Measurements from ENCODE around the gene ADAT1.
A peak's percentile ranks its signal among the peaks of the same experiment; 100 is the strongest.

Gene ADAT1, protein sequence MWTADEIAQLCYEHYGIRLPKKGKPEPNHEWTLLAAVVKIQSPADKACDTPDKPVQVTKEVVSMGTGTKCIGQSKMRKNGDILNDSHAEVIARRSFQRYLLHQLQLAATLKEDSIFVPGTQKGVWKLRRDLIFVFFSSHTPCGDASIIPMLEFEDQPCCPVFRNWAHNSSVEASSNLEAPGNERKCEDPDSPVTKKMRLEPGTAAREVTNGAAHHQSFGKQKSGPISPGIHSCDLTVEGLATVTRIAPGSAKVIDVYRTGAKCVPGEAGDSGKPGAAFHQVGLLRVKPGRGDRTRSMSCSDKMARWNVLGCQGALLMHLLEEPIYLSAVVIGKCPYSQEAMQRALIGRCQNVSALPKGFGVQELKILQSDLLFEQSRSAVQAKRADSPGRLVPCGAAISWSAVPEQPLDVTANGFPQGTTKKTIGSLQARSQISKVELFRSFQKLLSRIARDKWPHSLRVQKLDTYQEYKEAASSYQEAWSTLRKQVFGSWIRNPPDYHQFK

DNA sequence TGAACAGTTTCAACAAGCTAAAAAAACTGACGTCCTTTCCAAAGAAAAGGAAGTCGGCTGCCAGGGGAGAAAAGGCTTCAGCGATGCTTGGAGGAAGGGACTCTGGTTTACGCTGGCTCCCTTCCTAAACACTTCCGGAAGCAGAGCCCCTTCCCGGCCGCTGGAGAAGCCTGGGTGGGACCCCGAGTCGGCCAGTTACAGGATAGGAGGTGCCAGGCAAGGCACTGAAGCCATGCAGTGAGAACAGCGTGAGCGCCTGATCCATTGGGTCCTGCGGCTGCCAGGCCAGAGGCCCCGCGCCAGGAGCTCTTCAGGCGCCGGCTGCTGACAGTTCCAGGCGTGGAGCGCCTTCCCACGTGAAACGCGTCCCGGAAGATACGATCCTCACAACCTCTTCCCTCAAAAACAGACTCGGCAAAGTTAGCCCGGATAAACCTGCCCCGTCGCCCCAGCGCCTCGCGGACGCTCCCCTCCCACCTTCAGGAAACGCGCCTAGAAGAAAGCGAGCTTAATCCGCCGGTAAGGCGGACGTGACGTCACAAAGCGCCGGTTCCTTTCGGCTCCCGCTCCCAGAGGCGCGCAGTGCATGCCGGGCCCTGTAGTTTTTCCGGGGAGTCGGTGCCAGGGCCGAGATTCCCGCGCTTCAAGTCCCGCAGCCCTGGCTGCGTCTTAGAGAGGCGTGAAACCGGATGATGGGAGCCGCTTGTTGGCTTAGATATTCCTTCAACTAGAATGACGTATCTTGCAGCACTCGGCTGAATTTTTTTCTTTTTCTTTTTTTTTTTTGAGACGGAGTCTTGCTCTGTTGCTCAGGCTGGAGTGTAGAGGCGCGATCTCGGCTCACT, at the start of gene ADAT1:
TSS of gene ADAT1 (minus strand) at position 521 of the 845 bp plus-strand sequence. CDS start 2,482 bp downstream, outside the sequence.
- peak within 1 kb of the TSS; percentile 68 for H3K4me3 ChIP-seq (ENCODE audit: low read depth, low read length)

DNA sequence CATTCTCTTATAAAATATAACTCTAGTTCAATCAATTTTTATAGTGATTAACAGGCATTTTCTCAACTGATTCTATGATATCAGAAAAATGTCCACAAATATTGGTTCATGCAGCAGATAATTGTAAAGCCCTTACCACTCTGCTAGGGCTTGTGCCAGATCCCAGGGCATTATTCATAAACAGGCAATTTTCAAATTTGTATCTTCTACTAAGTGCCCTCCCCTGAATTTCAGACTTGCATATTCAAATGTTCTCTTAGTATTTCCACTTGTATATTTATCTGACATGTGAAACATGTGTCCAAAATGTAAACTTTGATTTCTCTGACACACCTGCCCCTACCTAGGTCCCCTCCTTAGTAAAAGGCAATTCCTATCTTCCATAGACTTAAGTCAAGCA, 44.4 kb upstream of the ADAT1 start:
- no peak overlapping the region for H3K4me3 ChIP-seq (ENCODE audit: low read depth, low read length)

DNA sequence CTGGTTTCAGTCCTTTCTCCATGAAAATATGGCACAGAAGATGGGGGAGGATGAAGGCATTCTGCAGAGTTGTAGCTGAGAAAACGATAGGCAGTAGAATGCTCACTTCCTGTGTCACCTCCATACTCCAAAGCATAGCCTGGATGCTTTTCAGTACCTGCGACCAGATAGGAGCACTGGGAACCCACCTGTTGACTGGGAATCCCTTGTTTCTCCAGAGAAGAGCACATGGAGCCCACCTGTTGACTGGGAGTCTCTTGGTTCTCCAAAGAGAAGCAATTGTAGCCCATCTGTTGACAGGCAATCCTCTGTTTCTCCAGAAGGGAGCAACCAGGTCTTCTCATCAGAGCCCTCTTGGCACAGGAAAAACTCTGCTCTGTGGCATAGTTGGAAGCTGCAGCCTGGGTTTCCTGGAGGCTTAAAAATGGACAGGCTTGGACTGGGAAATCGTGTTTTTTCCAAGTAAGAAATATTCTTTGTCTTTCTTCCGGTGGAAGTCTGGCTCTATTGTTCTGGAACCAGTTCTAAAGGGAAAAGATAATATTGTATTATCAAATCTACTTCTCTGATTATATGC, 37.7 kb upstream of the ADAT1 start:
- H3K4me3 ChIP-seq (ENCODE audit: low read depth, low read length): no peak overlapping the region

DNA sequence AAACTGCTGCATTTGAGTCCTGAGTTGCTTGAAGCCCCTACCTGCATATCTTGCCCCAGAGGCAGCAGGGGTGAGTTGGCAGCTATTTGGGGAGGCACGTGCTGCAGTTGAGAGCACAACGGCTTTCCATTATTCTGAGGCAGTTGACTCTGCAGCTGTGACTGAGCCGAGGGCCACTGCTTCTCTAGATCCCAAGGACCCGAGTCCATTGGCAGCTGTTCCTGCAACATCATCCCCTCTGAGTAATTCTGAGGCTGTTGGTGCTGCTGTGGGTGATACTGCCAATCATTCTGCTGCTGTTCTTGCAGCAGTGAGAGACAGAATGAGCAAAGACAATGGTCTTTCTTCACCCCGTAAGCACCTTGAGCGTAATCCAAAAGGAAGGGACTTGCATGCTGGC, 37.2 kb upstream of the ADAT1 start:
- no peak overlapping the region for H3K4me3 ChIP-seq (ENCODE audit: low read depth, low read length)

DNA sequence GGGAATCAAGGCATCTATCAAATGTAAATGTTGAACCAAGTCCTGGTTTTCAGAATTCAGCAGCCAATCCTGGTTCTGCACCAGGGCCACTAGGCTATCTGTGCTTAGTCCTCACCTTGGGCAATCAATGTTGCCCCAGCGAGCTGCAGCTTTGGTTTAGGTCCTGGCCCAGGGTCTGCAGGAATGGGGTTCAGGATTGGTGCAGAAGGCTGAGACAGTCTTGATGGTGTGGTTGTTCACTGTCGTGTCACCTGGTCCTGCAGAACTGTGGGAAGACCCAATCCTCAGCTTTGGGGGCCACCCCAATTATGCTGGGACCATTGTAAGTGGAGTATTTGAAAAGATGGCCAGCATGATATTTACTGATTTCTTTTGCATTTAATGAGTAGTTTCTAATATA, 35.1 kb upstream of the ADAT1 start:
- no peak overlapping the region for H3K4me3 ChIP-seq (ENCODE audit: low read depth, low read length)

DNA sequence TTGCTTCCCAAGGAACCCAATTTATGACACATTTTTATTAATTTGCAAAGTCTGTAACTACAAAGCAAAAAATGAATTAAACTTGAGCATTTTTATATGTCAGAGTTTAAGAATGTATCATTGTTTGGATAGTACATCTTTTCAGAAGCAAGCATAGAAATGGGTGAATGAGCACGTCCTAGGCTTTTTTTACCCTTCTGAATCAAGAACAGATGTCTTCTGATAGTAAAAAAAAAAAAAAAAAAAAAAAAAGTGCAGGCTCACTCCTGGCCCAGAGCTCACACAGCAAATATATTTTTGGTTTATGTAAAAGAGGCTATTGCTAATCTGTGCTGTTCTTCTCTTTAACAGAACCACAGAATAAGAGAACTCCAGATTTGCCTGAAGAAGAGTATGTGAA, 30.8 kb upstream of the ADAT1 start:
- H3K4me3 ChIP-seq (ENCODE audit: low read depth, low read length): no peak overlapping the region

DNA sequence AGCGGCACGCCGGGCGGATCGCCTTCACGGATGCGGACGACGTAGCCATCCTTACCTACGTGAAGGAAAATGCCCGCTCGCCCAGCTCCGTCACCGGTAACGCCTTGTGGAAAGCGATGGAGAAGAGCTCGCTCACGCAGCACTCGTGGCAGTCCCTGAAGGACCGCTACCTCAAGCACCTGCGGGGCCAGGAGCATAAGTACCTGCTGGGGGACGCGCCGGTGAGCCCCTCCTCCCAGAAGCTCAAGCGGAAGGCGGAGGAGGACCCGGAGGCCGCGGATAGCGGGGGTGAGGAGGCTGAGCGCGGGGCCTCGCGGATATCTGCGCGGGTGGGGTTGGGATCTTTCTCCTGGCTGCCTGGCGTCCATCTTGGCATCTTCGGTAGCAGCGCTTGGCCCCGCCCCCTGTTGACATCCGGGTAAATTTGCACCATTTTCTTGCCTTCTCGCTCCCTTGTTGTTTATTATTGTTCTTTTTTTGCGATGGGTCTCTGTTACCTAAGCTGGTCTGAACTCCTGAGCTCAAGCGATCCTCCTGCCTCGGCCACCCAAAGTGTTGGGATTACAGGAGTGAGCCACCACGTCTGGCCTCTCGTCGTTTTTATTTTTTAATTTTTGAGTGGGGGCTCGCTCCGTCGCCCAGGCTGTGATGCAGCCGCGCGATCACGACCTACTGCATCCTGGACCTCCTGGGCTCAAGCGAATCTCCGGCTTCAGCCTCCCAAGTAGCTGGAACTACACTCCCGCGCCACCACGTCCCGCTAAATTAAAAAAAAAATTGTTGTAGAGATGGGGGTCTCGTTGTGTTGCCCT, 25.4 kb upstream of the ADAT1 start:
- peak overlapping the region; percentile 95 for H3K4me3 ChIP-seq (ENCODE audit: low read depth, low read length)

DNA sequence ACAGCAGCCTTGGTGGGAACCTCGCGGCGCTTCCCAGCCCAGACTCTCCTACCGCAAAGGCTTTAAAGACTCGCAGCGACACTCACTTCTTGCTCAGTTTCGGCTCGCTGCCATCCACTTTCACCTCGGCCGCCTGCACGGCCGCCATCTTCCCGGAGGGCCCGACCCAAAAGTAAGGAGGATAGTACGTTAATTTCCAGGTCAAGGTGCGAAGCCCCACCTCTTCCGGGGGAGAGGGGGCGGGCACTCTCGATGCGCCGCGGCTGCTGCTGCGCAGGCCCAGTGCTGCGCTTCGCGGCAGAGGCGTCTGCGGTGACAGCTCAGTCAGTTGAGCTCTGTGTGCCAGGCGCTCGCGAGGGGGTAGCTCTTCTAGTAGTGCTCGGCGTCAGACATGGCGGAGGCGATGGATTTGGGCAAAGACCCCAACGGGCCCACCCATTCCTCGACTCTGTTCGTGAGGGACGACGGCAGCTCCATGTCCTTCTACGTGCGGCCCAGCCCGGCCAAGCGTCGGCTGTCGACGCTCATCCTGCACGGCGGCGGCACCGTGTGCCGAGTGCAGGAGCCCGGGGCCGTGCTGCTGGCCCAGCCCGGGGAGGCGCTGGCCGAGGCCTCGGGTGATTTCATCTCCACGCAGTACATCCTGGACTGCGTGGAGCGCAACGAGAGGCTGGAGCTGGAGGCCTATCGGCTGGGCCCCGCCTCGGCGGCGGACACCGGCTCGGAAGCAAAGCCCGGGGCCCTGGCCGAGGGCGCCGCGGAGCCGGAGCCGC, 24.6 kb upstream of the ADAT1 start, which contains the start of the genes KARS1 and TERF2IP:
TSS of gene KARS1 (minus strand) at position 174 of the 773 bp plus-strand sequence. CDS start at position 148, 26 bp downstream.
TSS of gene TERF2IP (plus strand) at position 282 of the 773 bp plus-strand sequence. CDS start at position 392, 110 bp downstream.
- H3K4me3 ChIP-seq (ENCODE audit: low read depth, low read length): peak within 1 kb of the TSS; percentile 95

DNA sequence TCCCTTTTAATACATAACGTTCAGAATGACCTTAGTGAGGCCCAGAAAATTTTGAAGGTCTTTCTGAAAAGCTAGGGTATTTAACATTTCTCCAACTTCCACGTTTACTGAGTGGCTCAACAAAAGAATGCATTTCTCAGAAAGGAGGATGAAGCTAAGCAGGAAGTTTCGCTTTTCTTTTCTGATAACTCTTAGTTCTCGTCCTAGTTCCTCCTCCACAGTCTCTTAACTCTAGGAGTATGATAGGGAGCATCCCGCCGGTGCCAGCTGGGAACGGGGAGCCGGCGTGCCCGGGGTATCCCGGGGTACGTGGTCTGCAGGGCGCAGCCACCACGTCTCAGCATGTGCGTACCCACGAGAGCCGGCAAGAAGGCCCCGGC, 24.0 kb upstream of the ADAT1 start:
- H3K4me3 ChIP-seq (ENCODE audit: low read depth, low read length): peak overlapping the region; percentile 95

DNA sequence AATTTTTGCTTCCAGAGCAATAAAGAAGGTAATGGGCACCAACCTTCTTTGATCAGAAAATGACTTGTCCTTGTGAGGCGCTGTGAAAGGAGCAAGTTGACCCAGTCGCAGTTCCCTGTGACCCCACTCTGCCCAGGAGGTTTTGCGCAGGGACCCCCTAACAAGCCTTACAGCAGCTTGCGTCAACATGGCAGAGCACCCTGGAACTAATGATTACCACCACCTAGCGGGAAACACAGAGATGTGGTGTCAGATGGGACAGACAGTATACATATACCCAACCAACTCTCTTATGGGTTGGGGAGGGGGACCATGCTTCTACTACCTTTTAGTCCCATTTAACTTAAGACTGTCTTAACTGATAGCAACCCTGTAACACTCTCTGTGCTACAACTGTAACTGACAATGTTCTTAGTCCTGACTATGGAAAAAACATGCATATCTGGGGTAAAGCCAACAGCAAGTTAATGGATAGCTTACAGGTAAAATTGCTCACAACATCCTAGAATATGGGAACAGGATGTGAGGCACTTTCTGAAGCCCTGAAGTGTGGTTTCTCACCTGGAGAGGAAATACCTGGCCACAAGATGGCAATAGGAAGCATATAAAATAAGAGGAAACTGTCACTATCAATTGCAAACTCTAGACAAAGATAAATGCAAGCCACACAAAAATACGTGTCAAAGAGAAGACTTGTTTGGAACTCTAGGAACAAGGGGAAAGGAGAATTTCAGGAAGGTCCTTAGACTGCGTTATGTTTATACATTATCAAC, 21.3 kb upstream of the ADAT1 start:
- H3K4me3 ChIP-seq (ENCODE audit: low read depth, low read length): no peak overlapping the region

DNA sequence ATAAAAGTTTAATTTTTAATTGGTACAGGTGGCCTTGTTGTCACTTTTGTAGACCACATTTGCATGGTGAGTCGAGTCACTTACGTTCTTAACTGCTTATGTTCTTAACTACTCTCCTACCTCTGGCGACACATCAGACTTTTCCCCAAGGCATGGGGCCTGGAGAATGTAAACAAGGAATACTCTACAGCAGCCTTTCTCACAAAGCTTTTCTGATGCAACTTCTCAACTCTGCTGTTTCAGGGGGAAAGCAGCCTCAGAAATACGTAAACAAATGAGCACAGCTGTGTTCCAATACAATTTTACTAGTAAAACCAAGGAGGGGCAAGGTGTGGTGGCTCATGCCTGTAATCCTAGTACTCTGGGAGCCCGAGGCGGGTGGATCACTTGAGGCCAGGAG, 17.5 kb upstream of the ADAT1 start:
- H3K4me3 ChIP-seq (ENCODE audit: low read depth, low read length): no peak overlapping the region

DNA sequence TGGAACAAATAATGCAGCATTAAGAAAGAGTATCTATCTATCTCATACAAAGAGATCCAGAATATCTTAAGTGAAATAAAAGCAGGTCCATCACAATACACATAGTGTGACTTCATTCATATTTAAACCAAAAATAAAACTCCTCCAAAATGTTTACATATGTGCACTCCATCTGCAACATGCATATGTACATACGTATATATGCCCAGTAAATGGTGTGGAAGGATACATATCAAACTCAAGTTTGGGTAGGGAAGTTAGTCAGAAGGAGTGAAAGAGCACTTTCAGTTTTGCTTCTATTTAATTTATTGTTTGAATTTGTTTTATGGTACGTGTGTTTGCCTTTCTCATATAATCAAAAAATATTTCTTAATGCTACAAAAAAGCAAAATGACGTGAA, 12.0 kb upstream of the ADAT1 start:
- no peak overlapping the region for H3K4me3 ChIP-seq (ENCODE audit: low read depth, low read length)

DNA sequence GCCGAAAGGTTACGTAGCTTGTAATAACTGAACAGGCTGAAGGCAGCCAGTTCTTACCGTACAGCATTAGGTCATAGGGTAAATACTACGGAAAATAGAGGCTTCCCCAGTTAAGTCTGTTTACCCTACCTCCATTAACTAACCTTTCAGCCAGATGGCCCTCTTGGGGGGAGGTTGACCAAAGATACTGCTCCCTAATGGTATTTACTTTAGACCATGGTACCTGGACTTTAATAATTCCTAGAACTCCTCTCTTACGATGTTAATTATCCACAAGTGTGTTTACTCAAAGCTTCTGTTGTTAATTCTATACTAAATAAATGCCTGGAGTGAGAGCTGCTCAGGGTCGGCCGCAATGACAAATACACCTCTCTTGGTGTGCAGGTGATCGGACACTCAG, 9.8 kb upstream of the ADAT1 start:
- no peak overlapping the region for H3K4me3 ChIP-seq (ENCODE audit: low read depth, low read length)

DNA sequence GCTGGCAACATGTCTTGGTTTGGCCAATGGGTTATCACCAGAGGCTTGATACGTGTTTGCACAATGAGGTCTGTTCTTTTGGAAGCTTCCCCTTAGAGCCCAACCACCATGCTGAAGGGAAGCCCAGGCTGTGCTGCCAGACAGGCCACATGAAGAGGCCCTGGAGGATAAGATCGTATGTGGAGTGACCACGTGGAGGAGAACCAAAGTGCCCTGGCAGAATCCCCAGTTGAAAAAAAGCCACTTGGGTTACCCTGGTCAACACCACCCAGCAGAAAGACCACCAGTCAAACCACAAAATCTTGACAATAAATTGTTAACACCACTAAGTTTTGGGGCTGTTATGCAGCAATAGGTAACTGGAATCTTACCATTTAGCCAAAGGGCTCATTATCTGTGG, 7.0 kb upstream of the ADAT1 start:
- H3K4me3 ChIP-seq (ENCODE audit: low read depth, low read length): no peak overlapping the region

DNA sequence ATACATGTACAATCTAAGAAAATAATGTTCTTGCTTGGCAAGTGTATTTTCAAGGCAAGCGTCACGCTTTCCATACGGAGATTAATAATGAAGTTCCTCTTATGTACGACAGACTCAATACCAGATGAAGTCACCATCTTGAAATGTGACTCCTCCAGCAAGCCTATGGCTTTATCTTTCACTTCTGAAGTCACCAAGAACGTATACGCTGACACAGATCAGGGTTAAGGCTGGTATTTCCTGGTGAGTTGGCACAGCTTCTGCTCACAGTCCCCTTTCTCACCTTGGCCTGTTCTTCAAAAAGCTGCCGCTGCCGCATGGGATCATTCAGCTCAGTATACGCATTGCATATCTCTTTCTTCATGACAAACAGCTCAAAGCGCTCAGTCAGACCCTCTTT, 6.1 kb upstream of the ADAT1 start:
- no peak overlapping the region for H3K4me3 ChIP-seq (ENCODE audit: low read depth, low read length)

DNA sequence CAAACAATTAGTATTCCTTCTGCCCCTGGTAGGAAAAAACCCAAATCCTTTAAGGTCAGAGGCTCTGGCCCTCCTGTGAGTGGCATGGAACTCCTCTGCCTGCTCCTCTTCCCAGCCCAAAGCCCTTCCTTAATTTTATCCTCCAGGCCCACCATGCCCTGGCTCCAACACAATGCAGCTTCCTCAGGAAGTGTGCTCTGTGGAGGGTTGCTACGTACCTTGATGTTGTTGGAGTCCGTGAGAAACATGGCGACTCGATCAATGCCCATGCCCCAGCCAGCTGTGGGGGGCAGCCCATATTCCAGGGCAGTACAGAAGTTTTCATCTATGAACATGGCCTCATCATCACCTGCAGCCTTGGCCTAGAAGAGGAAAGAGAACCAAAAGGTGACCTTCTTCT, 5.3 kb upstream of the ADAT1 start:
- H3K4me3 ChIP-seq (ENCODE audit: low read depth, low read length): no peak overlapping the region

DNA sequence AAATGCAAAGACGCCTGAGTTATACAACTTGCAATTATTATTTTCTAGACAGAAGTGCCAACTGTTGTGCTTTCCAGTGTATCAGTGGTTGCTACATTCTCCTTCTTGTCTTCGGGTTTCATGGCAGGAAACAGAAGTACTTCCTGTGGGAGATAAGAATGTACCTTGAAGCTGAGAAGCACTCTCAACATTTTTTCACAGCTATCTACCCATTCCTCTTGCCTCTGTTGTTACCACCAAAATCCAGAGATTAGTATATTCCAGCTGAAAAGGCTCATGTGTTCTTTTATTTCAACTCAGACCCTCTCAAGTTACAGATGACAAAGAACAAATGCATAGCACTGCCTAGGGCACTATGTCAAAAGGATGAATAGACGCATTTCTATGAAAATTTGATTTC, 4.8 kb upstream of the ADAT1 start:
- no peak overlapping the region for H3K4me3 ChIP-seq (ENCODE audit: low read depth, low read length)

DNA sequence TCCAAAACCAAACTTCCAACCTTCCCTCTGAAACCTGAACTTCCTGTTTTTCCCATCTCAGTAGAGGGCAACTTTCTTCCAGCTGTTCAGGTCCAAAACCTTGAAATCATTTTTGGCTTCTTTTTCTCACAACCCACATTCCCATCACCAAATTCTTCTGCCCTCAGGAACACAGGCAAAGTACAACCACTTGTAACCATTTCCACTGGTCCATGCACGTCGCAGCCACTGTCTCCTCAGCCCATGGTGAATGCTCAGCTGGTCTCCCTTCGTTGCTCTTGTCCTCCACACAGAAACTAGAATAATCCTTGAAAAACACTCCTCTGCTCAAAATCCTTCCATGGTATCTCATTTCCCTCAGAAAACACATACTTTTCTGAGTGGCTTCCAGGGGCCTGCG, 3.7 kb upstream of the ADAT1 start:
- no peak overlapping the region for H3K4me3 ChIP-seq (ENCODE audit: low read depth, low read length)

DNA sequence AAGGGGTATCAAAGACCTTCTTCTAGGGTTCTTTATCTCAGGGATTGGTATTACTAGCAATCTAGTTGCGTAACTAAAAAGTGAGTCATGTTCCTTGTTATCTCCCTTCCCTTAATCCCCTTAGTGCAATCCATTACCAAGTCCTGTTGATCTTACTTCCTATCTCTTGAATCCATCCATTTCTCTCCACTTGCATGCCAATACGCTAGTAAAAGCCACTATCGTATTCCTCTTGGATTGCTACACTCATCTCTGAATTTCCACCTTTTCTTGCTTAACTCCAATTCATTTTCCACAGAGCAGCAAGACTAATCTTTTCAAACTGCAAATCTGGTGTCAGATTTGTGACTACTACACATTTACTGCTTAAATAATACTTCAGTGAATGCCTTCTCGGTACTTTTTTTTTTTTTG, 1.8 kb upstream of the ADAT1 start:
- H3K4me3 ChIP-seq (ENCODE audit: low read depth, low read length): no peak overlapping the region
